GM19023 (cell line): ENCODE data around the gene IRF3.

Source experiments
- ATAC-seq: cut with Tn5 transposase; IDR thresholded peaks from one replicate; pipeline ENCODE4 v1.9.1; 2021; ENCODE audit warnings: mild to moderate bottlenecking, moderate library complexity; ENCODE audit not compliant: unreplicated experiment

Gene IRF3

GRCh38 chr19:49672131-49672919 lies 6.7 kb upstream of the IRF3 start:
- no peak for ATAC-seq

DNA sequence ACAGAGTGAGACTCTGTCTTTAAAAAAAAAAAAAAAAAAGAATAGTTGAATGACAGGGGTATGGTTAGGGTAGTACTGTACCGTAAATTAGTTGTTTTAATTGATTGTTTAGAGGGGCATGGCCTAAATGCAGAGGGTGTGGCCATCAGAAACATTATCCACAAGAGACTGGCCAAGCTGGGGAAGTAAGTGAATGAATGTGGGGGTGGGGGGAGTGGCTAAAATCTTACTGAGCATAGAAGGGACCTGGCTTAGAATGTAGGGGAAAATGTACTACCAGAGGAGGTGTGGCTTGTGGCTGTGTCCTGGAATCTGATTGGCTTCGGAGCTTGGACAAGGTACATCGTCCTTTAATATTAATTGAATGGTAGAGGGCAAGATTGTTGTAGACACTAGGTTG lies 3.9 kb upstream of the IRF3 start:
- ATAC-seq: no peak

DNA sequence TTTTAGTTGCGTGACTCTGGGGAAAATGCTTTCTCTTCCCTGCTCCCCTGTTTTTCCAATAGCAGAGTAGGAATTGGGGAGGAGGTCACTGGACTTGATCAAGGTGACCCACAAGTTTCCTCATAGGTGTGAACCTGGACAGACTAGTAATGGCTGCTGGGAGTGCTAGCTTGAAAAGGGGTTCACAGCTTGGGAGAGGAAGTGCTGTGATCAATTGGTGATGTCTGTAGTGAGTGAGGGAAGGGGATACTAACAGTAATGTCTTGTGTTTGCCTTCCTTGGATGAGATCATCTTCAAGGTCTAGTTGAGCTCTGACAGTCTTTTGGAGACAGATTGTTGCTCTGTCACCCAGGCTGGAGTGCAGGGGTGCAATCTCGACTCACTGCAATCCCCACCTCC lies 1.8 kb upstream of the IRF3 start:
- ATAC-seq: no peak

- no peak for ATAC-seq
These were observed 425 bp upstream of the IRF3 start for GRCh38 chr19:49666120-49666444.

GRCh38 chr19:49665036-49665350 lies 664 bp downstream of the IRF3 start:
- no peak for ATAC-seq

GRCh38 chr19:49664171-49665035 lies 1.3 kb downstream of the IRF3 start:
- no peak for ATAC-seq

DNA sequence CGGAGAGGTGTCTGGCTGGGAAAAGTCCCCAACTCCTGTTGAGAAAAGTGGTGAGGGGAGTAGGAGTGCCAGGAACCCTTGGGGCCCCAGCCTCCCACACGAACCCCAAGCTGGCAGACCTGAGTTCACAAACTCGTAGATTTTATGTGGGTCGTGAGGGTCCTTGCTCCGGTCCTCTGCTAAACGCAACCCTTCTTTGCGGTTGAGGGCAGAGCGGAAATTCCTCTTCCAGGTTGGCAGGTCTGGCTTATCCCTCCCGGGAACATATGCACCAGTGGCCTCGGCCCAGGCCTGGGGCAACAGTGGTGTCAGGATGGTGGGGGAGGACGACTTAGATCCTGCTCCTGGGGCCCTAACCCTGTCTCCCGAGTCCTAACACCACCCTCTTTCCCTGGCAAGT lies 2.4 kb downstream of the IRF3 start:
- ATAC-seq: no peak

DNA sequence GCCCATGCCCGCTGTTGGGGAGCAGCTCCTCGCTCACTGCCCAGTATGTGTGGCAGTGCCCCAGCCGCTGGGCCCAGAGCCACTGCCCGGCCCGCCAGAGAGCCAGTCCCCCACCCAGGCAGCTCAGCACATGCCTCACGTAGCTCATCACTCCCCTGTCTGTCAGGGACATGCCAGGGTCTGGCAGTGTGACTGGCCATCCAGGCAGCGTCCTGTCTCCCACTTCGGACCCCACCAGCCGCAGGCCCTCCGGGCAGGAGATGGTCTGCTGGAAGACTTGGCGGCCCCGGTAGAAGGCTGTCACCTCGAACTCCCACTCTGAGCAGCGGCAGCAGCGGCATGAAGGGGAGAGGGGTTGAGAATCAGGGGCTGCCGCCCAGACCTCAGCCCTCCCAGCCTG lies 3.6 kb downstream of the IRF3 start:
- ATAC-seq: no peak

- ATAC-seq: no peak
These were observed 5.2 kb downstream of the IRF3 start for GRCh38 chr19:49660338-49660961.

DNA sequence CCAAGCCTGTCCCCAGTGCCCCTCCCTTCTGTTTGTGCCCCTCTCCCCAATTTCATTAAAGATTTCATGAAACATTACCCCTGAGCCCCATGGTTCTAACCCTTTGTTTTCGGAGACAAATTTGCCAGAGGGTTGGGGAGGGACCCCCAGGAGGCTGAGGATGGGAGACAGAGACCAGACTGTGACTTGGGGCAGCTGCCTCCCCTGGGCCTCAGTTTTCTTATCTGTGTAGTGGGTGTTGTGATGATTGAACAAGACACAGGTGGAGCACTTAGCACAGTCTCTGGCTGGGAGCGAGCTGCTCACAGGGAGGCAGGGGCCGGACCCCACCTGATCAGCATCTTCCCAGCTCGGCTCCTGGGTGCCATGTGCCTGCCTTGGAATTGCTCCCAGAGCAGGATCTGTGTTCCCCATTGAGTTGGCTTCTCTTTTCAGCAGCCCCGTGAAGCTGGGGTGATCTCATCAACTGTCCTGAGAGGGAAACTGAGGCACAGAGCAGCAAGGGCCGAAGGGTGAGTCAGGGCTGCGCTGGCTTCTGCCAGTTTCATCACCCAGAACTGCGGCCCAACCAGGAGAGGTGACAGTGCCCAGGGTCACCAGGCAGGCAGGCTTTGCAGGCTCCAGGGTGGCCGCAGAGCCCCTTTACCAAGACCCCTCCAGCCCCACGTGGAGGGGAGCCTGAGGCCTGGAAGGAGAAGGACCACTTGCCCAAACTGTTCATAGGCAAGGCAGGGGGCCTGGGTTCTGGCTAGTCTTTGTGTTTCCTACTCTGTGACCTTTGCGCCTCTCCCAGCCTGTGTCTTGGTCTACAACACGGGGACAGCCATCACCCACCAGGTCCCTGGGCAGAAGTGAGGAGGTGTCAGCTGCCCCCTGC lies 6.9 kb downstream of the IRF3 start:
- no peak for ATAC-seq

- ATAC-seq: no peak
These were observed 7.5 kb downstream of the IRF3 start for GRCh38 chr19:49658139-49658517.

DNA sequence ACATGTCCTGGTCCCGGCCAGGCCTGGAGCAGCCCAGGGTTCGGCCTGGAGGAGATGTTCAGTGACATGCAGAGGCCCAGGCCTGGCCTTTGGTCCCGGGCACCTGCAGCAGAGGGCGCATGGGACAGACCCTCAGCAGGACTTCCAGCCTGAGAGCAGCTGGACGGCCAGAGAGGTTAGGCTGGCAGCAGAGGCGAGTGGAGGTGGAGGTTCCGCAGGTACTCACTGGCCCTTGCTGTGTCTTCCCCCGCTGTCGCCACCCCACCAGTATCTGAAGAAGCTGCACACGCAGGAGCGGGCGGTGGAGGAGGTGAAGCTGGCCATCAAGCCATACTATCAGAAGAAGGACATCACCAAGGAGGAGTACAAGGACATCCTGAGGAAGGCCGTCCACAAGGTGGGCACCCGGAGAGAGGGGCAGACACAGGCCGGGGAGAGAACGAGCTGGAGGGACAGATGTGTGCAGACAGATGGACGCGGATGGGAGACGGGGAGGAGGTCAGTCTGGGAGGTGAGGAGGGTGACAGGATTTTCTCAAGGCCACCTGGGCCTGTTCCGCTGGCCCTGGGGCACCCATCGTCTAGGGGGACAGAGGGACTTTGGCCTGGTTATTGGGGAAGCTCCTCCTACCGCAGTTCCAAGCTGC lies 8.0 kb downstream of the IRF3 start:
- no peak for ATAC-seq

DNA sequence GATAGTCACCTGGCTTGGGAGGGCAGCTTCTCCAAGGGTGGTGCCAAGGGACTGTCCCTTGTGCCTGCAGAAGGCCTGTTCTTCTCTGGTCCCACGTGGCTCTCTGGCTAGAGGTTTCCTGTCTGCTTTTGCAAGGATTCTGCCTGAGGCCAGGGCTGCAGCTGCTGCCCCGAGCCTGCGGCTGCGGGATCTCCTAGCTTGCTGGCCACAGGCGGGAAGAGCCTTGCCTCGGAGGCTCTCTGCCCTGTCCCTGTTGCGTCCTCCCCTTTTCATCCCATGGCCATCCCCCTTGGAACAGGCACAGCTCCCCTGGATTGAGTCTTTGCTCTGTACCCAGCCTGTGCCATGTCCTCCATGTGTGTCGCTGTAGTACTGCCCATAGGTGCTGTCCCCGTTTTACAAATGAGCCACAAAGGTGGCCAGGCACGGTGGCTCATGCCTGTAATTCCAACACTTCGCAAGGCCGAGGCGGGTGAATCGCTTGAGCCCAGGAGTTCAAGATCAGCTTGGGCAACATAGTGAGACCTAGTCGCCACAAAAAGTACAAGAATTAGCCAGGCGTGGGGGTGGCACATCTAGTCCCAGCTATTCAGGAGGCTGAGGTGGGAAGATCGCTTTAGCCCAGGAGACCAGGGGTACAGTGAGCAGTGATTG lies 9.1 kb downstream of the IRF3 start:
- no peak for ATAC-seq

GRCh38 chr19:49655570-49656455 lies 9.8 kb downstream of the IRF3 start:
- ATAC-seq: no peak

- ATAC-seq: no peak
These were observed 11.1 kb downstream of the IRF3 start for GRCh38 chr19:49654581-49654980.

GRCh38 chr19:49653466-49653806 lies 12.2 kb downstream of the IRF3 start:
- ATAC-seq: no peak

GRCh38 chr19:49652551-49653465 lies 12.8 kb downstream of the IRF3 start:
- ATAC-seq: no peak
